Measurements from ENCODE around the gene TRIO. TPM values are rescaled to one million over a fixed set of nuclear protein-coding genes. Genes with fewer than 3 reads are reported as not detected.

The TRIO gene
- total RNA-seq, 6 experiments from 2014 or later, result 167 to 219 (median 190) TPM

DNA sequence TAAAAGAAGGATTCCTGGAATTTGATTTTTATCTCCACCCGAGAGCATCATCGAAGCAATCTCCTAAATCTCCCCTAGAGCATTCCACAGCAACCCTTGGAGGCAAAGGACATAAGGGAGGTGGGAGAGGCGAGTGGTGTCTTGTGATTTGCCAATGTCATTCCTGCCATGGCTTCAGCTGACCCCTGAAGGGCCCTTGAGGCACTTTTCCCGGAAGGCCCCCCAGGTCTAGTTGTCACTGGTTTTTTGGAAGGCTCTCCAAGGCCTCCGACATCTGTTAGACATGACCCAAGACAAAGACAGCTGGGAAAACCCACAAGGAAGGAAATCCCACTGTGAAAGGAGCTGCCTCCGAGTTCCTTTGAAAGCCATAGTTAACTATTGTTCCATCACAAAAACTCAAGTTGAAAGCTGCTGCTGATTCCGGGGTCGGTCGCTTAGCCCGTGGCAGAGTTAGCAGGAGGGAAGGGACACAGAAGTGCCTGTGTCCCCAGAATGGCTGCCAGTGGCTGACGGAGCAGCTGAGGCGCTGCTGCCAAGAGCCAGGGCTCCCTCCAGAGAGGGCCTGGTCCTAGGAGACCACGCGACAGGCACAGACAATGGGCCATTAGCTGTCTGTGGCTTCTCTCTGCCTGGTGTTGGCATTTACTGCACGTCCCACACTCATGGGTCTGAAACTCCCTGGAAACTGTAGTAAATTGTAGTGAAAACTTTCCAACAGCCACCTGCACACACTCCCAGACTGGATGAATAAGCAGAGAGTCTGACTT lies 24.4 kb upstream of the TRIO start:
- DNase-seq, result no peak
- peaks cover 29% of the 10 kb centered on the region for H3K4me1 Mint-ChIP-seq (ENCODE audit: low read depth)
- peaks cover 4% of the 10 kb centered on the region; the same call in 1 of the 2 replicates for H3K36me3 Mint-ChIP-seq (ENCODE audit: low read depth)
- H3K4me3 Mint-ChIP-seq, result no peak overlapping the region
- H3K9me3 Mint-ChIP-seq, result no peaks in the 10 kb centered on the region
- H3K27ac Mint-ChIP-seq, result no peak overlapping the region
- H3K27me3 Mint-ChIP-seq (ENCODE audit: insufficient read depth), result peaks cover 4% of the 10 kb centered on the region; the same call in 1 of the 2 replicates
- TF ChIP-seq, protein P1, sequence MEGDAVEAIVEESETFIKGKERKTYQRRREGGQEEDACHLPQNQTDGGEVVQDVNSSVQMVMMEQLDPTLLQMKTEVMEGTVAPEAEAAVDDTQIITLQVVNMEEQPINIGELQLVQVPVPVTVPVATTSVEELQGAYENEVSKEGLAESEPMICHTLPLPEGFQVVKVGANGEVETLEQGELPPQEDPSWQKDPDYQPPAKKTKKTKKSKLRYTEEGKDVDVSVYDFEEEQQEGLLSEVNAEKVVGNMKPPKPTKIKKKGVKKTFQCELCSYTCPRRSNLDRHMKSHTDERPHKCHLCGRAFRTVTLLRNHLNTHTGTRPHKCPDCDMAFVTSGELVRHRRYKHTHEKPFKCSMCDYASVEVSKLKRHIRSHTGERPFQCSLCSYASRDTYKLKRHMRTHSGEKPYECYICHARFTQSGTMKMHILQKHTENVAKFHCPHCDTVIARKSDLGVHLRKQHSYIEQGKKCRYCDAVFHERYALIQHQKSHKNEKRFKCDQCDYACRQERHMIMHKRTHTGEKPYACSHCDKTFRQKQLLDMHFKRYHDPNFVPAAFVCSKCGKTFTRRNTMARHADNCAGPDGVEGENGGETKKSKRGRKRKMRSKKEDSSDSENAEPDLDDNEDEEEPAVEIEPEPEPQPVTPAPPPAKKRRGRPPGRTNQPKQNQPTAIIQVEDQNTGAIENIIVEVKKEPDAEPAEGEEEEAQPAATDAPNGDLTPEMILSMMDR (IDR thresholded peaks at IDR 0.05), result no peak

DNA sequence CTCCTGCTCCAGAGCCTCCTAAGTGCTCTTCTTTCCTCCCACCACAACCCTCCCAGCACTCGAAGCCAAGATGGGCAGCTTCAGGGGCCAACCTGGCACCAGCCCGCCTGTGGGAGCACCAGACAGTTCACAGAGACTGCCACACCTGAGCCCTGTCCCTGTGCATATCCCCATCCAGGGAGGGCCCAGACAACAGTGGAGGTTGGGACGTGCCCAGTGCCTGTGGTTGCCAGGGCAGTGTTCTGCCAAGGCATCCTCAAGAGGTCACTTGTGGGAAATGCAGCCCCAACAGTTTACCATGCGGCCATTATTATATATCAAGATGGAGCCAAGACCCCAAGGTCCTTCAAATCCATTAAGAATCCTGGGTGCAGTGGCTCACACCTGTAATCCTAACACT lies 23.0 kb upstream of the TRIO start:
- peaks cover 15% of the 10 kb centered on the region for H3K4me1 Mint-ChIP-seq (ENCODE audit: low read depth)
- no peak overlapping the region for H3K27ac Mint-ChIP-seq
- no peaks in the 10 kb centered on the region for H3K36me3 Mint-ChIP-seq (ENCODE audit: low read depth)
- DNase-seq, result no peak
- peaks cover 4% of the 10 kb centered on the region; the same call in 1 of the 2 replicates for H3K27me3 Mint-ChIP-seq (ENCODE audit: insufficient read depth)
- TF ChIP-seq, protein P1 (IDR thresholded peaks at IDR 0.05), result no peak
- H3K4me3 Mint-ChIP-seq, result no peak overlapping the region
- H3K9me3 Mint-ChIP-seq, result no peaks in the 10 kb centered on the region

DNA sequence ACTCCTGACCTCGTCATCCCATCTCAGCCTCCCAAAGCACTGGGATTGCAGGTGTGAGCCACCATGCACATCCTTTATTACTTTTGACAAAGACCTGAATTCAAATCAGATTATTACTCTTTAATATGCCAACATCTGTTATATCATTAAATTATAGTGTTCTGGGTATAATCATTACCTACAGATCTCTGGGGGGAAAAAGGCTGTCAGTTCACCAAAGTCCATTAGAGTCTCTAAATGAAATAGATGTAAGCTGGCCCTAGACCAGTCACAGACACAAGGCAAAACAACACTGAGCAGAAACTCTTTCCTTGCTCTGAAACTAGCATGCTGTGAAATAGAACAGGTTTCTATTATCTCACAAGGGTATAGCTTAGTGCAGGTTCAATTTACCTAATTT lies 21.6 kb upstream of the TRIO start:
- H3K27me3 Mint-ChIP-seq (ENCODE audit: insufficient read depth), result peaks cover 4% of the 10 kb centered on the region; the same call in 1 of the 2 replicates
- H3K4me1 Mint-ChIP-seq (ENCODE audit: low read depth), result peaks cover 7% of the 10 kb centered on the region
- no peak for DNase-seq
- H3K27ac Mint-ChIP-seq, result no peak overlapping the region
- no peak overlapping the region for H3K4me3 Mint-ChIP-seq
- H3K9me3 Mint-ChIP-seq, result no peaks in the 10 kb centered on the region
- no peaks in the 10 kb centered on the region for H3K36me3 Mint-ChIP-seq (ENCODE audit: low read depth)
- TF ChIP-seq, protein P1 (IDR thresholded peaks at IDR 0.05), result no peak

DNA sequence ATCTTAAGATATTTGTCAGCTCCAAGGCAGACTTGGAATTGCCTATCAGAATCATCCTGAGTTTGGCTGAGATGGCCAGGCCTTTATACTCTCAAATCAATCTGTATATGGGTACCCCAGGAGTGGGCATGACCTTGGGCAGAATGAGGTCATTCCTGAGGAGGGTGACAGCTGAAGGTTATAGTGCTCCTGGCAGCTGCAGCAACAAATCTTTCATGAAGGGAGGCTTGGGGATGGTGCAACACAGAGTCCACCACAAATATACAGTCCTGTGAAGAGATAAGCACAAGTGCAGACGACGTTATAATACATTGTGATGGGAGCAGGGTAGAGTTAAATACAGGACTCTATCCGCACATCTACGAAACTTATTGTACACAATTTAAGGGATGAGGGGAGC lies 21.1 kb upstream of the TRIO start:
- no peak overlapping the region for H3K27ac Mint-ChIP-seq
- no peak overlapping the region for H3K4me3 Mint-ChIP-seq
- H3K27me3 Mint-ChIP-seq (ENCODE audit: insufficient read depth), result peaks cover 4% of the 10 kb centered on the region; the same call in 1 of the 2 replicates
- peaks cover 7% of the 10 kb centered on the region for H3K4me1 Mint-ChIP-seq (ENCODE audit: low read depth)
- no peaks in the 10 kb centered on the region for H3K36me3 Mint-ChIP-seq (ENCODE audit: low read depth)
- DNase-seq, result no peak
- no peaks in the 10 kb centered on the region for H3K9me3 Mint-ChIP-seq
- TF ChIP-seq, protein P1 (IDR thresholded peaks at IDR 0.05), result no peak

DNA sequence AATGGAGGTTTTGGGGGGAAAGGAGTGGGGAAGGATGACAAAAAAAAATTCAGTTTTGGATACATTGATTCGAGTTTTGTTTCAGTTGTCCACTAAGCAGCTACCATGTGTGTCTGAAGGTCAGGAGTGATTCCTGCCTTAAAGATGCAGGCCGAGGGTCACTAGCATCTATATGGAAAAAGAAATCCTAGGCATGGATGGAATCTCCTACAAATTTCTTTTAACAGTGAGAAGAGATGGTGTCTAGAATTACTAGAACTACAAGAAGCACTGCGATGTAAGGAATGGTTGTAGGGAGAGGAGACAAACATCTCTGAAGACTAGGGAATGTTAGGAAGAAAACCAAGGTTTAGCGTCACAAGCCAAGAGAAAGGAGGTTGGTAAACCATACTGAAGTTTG lies 19.6 kb upstream of the TRIO start:
- Mint-ChIP-seq H3K9me3 (no peaks in the 10 kb centered on the region), H3K36me3 (ENCODE audit: low read depth) (no peaks in the 10 kb centered on the region), H3K27ac (no peak overlapping the region), H3K27me3 (ENCODE audit: insufficient read depth) (peaks cover 4% of the 10 kb centered on the region; the same call in 1 of the 2 replicates), H3K4me3 (no peak overlapping the region), H3K4me1 (ENCODE audit: low read depth) (peaks cover under 1% of the 10 kb centered on the region)
- DNase-seq, result no peak
- TF ChIP-seq, protein P1 (IDR thresholded peaks at IDR 0.05), result no peak

Data from HFFc6 (cell line).